Activated CD8-positive, alpha-beta T cell treated with anti-CD3 and anti-CD28 coated beads for 36 hours (primary cell): ENCODE results near the gene CDHR3. TPM values are rescaled to one million over a fixed set of nuclear protein-coding genes. Genes with fewer than 3 reads are reported as not detected.

Experiments
- ATAC-seq: fragments of 200-7000 bp; cut with Tn5 transposase; one replicate; pipeline ENCODE4 v1.10.0; 2021; ENCODE audit warnings: mild to moderate bottlenecking, moderate library complexity
- CTCF ChIA-PET: fragments of 350-600 bp; sonication (Branson Sonifier 250); formaldehyde crosslinking; loops from one replicate; lab custom pipeline; 2021; ENCODE audit warnings: antibody characterized with exemption; lab: Charles Lee
- POLR2A ChIA-PET: fragments of 350-600 bp; sonication (Branson Sonifier 250); formaldehyde crosslinking; loops from one replicate; lab custom pipeline; 2021; ENCODE audit warnings: antibody characterized with exemption; lab: Charles Lee
- DNase-seq: peaks from one replicate; pipeline ENCODE4 v3.0.0-alpha.2; 2020
- H3K27ac Mint-ChIP-seq: one replicate; pipeline ENCODE4 v1.8.0; 2021; ENCODE audit warnings: mild to moderate bottlenecking, mixed read lengths
- H3K27me3 Mint-ChIP-seq: one replicate; pipeline ENCODE4 v1.8.0; 2021; ENCODE audit warnings: mixed read lengths
- H3K36me3 Mint-ChIP-seq: one replicate; pipeline ENCODE4 v1.8.0; 2021; ENCODE audit warnings: low read depth, mixed read lengths
- H3K4me1 Mint-ChIP-seq: one replicate; pipeline ENCODE4 v1.8.0; 2021; ENCODE audit warnings: low read depth, mixed read lengths
- H3K4me3 Mint-ChIP-seq: one replicate; pipeline ENCODE4 v1.8.0; 2021; ENCODE audit warnings: mild to moderate bottlenecking, moderate library complexity, mixed read lengths
- H3K9me3 Mint-ChIP-seq: one replicate; pipeline ENCODE4 v1.8.0; 2021; ENCODE audit warnings: mixed read lengths
- CTCF ChIP-seq: fragments of 200-600 bp; IDR thresholded peaks from one replicate; pipeline ENCODE4 v1.8.0; 2022; ENCODE audit warnings: antibody characterized with exemption, mild to moderate bottlenecking
- intact Hi-C: fragments of 100-400 bp; cut with micrococcal nuclease; formaldehyde crosslinking; loops from one replicate; pipeline ENCODE4 v1.10.0; 2022
- total RNA-seq, 2 experiments: library from RNA; stranded (reverse); gene quantifications; one replicate each; pipeline ENCODE4 v1.2.3, GENCODE V29; 2021

CDHR3 gene
- total RNA-seq, 2 experiments from 2014 or later: 0.58 to 0.74 TPM

GRCh38 chr7:106036004-106036403 lies 72.9 kb downstream of the CDHR3 start:
- POLR2A ChIA-PET: interaction anchor here (0.6 kb wide), 1 partner anchor 19 kb away, joined by 3 read pairs; no protein-coding TSS in a partner anchor
- DNase-seq: no peak
- Mint-ChIP-seq H3K4me3 (no peak overlapping the region), H3K36me3 (no peaks in the 10 kb centered on the region), H3K27me3 (no peaks in the 10 kb centered on the region), H3K27ac (no peak overlapping the region), H3K9me3 (no peaks in the 10 kb centered on the region), H3K4me1 (peaks cover 15% of the 10 kb centered on the region)
- intact Hi-C loops: no loop called here
- ATAC-seq: no peak
- CTCF ChIA-PET: interaction anchor here (1.7 to 3.0 kb wide), 2 partner anchors 12 to 379 kb away, joined by 6 to 12 read pairs; no protein-coding TSS in a partner anchor
- TF ChIP-seq CTCF: no peak

- Mint-ChIP-seq H3K27ac (no peak overlapping the region), H3K9me3 (no peaks in the 10 kb centered on the region), H3K27me3 (no peaks in the 10 kb centered on the region), H3K36me3 (no peaks in the 10 kb centered on the region), H3K4me3 (no peak overlapping the region), H3K4me1 (peaks cover 25% of the 10 kb centered on the region)
- no peak for ATAC-seq
- intact Hi-C loops: no loop called here
- ChIA-PET CTCF (interaction anchor here (0.8 to 3.0 kb wide), 8 partner anchors 9 to 381 kb away, joined by 3 to 12 read pairs (median 3); no protein-coding TSS in a partner anchor), POLR2A (interaction anchor here (2.0 kb wide), 1 partner anchor 12 kb away, joined by 6 read pairs; no protein-coding TSS in a partner anchor)
- no peak for TF ChIP-seq CTCF
- no peak for DNase-seq
These were observed 74.6 kb downstream of the CDHR3 start for GRCh38 chr7:106037489-106038176.

- Mint-ChIP-seq H3K36me3 (no peaks in the 10 kb centered on the region), H3K27ac (no peak overlapping the region), H3K4me1 (peaks cover 28% of the 10 kb centered on the region), H3K4me3 (no peak overlapping the region), H3K27me3 (no peaks in the 10 kb centered on the region), H3K9me3 (no peaks in the 10 kb centered on the region)
- intact Hi-C loops: no loop called here
- no peak for ATAC-seq
- ChIA-PET CTCF (interaction anchor here (0.8 to 3.0 kb wide), 4 partner anchors 12 to 381 kb away, joined by 3 to 12 read pairs (median 3); no protein-coding TSS in a partner anchor), POLR2A (interaction anchor here (2.0 kb wide), 1 partner anchor 13 kb away, joined by 6 read pairs; no protein-coding TSS in a partner anchor)
- DNase-seq: no peak
- TF ChIP-seq CTCF: no peak
These were observed 75.2 kb downstream of the CDHR3 start for GRCh38 chr7:106038289-106038688.

- peaks cover 28% of the 10 kb centered on the region for H3K4me1 Mint-ChIP-seq
- intact Hi-C loops: no loop called here
- H3K4me3 Mint-ChIP-seq: no peak overlapping the region
- no peaks in the 10 kb centered on the region for H3K27me3 Mint-ChIP-seq
- no peaks in the 10 kb centered on the region for H3K36me3 Mint-ChIP-seq
- DNase-seq (no peak), ATAC-seq (no peak)
- CTCF ChIA-PET: interaction anchor here (7.0 kb wide), 1 partner anchor 11 kb away, joined by 104 read pairs; no protein-coding TSS in a partner anchor
- TF ChIP-seq CTCF: no peak
- POLR2A ChIA-PET: interaction anchor here (1.6 kb wide), 1 partner anchor 61 kb away, joined by 3 read pairs; no protein-coding TSS in a partner anchor
- H3K9me3 Mint-ChIP-seq: no peaks in the 10 kb centered on the region
- no peak overlapping the region for H3K27ac Mint-ChIP-seq
These were observed 75.9 kb downstream of the CDHR3 start for GRCh38 chr7:106038916-106039315.
